HEK293 (cell line): ENCODE measurements around the gene SEMA3D.

Experiments used
- ZBTB21 ChIP-seq: fragments of 450-650 bp; formaldehyde crosslinking; IDR thresholded peaks from 2 replicates; pipeline ENCODE4 v1.5.1; 2017; ENCODE audit warnings: missing biosample characterization, missing genetic modification characterization
- ZFP69B ChIP-seq: fragments of 450-650 bp; formaldehyde crosslinking; IDR thresholded peaks from 2 replicates; pipeline ENCODE4 v1.5.1; 2016; ENCODE audit warnings: missing biosample characterization, missing genetic modification characterization
- ZSCAN18 ChIP-seq: fragments of 450-650 bp; formaldehyde crosslinking; IDR thresholded peaks from 2 replicates; pipeline ENCODE4 v1.5.1; 2016; ENCODE audit warnings: missing biosample characterization, missing genetic modification characterization

- TF ChIP-seq ZBTB21: no peak
- no peak for TF ChIP-seq ZFP69B (tag by site-specific recombination)
- TF ChIP-seq ZSCAN18: no peak
Measured at GRCh38 chr7:85052056-85052737, 134.7 kb downstream of the SEMA3D start.
